ENCODE results near the gene TOMT. TPM values are rescaled to one million over a fixed set of nuclear protein-coding genes. Genes with fewer than 3 reads are reported as not detected.
"Not testable (repeated sequence)": the region's sequence is repeated elsewhere in the genome, so short reads cannot be mapped to it uniquely, and the experiment has no call there.

TOMT gene
- total RNA-seq, 1 donor from 2014 or later, result not detected

DNA sequence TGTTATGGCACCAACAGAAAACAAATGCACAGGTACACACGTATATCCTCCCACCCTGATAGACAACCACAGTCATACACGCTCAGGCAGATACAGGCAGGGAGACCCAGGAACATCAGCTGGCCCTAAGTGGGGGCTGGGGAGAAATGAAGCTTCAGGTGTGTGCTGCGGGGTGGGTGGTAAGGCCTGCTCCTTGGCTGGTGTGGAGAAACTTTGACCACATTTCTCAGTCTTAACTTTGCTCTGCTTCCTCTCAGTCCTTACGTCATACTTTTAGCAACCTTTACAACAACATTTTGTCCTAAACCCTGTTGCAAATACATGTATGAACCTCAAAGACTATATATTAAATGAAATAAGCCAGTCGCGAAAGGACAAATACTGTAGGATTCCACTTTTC, 13.5 kb downstream of the TOMT start:
- peaks cover 1% of the 10 kb centered on the region for H3K4me1 Mint-ChIP-seq (ENCODE audit: low read depth)
- H3K27me3 Mint-ChIP-seq (ENCODE audit: low read depth), result peaks cover 2% of the 10 kb centered on the region
- intact Hi-C loops (cut with micrococcal nuclease), result no loop called here

DNA sequence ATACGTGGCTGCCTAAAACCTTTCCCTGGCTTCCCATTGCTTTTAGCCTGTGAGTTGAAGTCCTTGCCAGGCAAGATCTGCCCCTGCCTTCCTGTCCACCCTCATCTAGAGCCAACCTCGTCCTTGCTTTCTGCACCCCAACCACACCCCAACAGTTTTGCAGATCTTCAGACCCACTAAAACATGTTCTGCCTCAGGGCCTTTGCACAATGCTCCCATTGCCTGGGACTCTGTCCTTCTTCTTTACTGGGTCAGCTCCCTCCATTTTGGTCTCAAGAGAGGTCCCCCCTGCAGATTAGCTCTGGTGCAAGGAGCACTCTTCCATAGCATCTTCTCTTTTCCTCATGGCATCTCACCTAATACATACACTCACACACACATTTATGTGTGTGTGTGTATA, 15.2 kb downstream of the TOMT start:
- Mint-ChIP-seq H3K9me3 (no peaks in the 10 kb centered on the region), H3K4me3 (ENCODE audit: low read depth) (no peak overlapping the region), H3K27me3 (ENCODE audit: low read depth) (peaks cover 2% of the 10 kb centered on the region), H3K27ac (no peak overlapping the region), H3K36me3 (ENCODE audit: low read depth) (peaks cover 2% of the 10 kb centered on the region), H3K4me1 (ENCODE audit: low read depth) (peaks cover 1% of the 10 kb centered on the region)
- no peak for DNase-seq (ENCODE audit: low spot score)
- intact Hi-C loops (cut with micrococcal nuclease), result no loop called here

More for the DNA sequence above, 13.5 kb downstream of the TOMT start:
- Mint-ChIP-seq H3K9me3 (no peaks in the 10 kb centered on the region), H3K4me3 (ENCODE audit: low read depth) (no peak overlapping the region), H3K36me3 (ENCODE audit: low read depth) (peaks cover under 1% of the 10 kb centered on the region), H3K27ac (no peak overlapping the region)
- no peak for DNase-seq (ENCODE audit: low spot score)

DNA sequence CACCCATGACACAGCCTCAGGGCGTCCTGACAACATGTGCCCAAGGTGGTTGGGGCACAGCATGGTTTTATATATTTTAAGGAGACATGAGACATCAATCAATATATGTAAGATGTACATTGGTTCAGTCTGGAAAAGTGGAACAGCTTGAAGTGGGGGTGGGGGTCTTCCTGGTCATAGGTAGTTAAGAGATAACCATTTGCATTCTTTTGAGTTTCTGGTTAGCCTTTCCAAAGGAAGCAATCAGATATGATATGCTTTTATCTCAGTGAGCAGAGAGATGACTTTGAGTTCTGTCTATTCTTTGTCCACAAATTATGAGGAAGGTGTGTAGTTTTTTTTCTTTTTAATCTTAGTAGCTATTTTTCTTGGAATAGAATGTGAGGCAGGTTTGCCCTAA, 16.9 kb downstream of the TOMT start:
- no peak for DNase-seq (ENCODE audit: low spot score)
- Mint-ChIP-seq H3K27me3 (ENCODE audit: low read depth) (peaks cover 2% of the 10 kb centered on the region), H3K27ac (no peak overlapping the region), H3K9me3 (peaks cover 3% of the 10 kb centered on the region), H3K4me3 (ENCODE audit: low read depth) (no peak overlapping the region), H3K36me3 (ENCODE audit: low read depth) (peaks cover 2% of the 10 kb centered on the region), H3K4me1 (ENCODE audit: low read depth) (peaks cover 1% of the 10 kb centered on the region)
- intact Hi-C loops (cut with micrococcal nuclease), result no loop called here

DNA sequence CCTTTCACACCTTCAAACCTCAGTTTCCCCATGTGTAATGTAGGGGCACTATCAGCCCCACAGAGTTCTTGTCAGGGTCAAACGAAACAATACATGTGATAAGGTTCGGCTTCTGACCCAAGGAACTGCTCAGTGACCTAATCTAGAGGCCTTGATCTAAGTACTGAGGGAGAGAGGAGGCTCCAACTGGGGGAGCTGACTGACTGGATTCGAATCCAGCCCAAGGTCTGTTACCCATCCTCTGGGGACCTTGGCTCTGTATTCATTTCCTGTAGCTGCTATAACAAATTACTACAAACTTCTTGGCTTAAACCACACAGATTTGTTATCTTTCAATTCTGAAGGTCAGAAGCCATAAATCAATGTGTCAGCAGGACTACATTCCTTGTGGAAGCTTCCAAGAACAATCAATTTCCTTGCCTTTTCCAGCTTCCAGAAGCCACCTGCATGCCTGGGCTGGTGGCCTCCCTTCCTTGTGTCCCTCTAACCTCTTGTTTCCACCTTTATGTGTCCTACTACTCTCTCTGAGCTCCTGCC, 17.5 kb downstream of the TOMT start:
- peaks cover 2% of the 10 kb centered on the region for H3K27me3 Mint-ChIP-seq (ENCODE audit: low read depth)
- H3K36me3 Mint-ChIP-seq (ENCODE audit: low read depth), result peaks cover 2% of the 10 kb centered on the region
- H3K4me1 Mint-ChIP-seq (ENCODE audit: low read depth), result peaks cover 1% of the 10 kb centered on the region
- H3K4me3 Mint-ChIP-seq (ENCODE audit: low read depth), result no peak overlapping the region
- DNase-seq (ENCODE audit: low spot score), result no peak
- no peak overlapping the region for H3K27ac Mint-ChIP-seq
- intact Hi-C loops (cut with micrococcal nuclease), result no loop called here
- H3K9me3 Mint-ChIP-seq, result peaks cover 7% of the 10 kb centered on the region

DNA sequence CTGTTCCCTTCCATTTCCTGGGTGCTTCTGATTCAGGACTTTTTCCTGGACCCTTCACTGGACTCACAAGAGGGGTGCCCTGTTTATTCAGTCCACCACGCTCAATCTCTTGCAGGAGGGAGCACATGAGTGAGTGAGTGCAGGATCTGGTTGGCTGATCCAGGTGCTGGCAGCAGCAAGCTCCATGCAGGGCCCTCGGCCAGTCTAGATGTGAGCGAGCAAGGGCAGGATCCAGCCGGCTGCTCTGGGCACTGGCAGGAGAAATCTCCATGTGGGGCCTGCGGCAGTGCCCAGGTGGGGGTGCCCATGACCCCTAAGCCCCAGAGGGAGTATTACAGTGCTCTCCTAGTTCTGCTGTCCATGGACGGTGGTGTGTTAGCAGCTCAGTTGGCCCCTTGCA, 18.3 kb downstream of the TOMT start:
- no peak overlapping the region for H3K27ac Mint-ChIP-seq
- H3K4me1 Mint-ChIP-seq (ENCODE audit: low read depth), result peaks cover 1% of the 10 kb centered on the region
- peaks cover 15% of the 10 kb centered on the region for H3K9me3 Mint-ChIP-seq
- no peak overlapping the region for H3K4me3 Mint-ChIP-seq (ENCODE audit: low read depth)
- no peak for DNase-seq (ENCODE audit: low spot score)
- peaks cover 6% of the 10 kb centered on the region for H3K27me3 Mint-ChIP-seq (ENCODE audit: low read depth)
- intact Hi-C loops (cut with micrococcal nuclease), result no loop called here
- peaks cover 8% of the 10 kb centered on the region for H3K36me3 Mint-ChIP-seq (ENCODE audit: low read depth)

DNA sequence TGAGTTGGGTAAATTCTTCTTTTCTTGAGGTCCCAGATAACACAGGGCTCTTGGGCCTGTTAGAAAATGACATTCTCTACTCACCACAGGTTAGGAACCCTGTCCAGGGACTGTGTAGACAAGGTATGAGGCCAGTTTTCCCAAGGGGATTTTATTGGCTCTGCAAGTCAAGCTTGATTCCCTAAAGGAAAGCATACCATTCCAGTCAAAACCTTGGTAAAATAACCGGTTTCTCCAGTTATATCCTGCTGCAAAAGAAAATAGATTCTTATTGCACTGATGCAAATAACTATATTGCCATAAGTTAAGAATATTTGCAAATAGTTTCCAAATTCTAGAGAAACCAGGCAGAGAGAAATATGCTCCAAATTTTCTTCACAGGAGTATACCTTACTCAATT, 20.2 kb downstream of the TOMT start:
- H3K27ac Mint-ChIP-seq, result no peak overlapping the region
- H3K36me3 Mint-ChIP-seq (ENCODE audit: low read depth), result peaks cover 11% of the 10 kb centered on the region
- H3K9me3 Mint-ChIP-seq, result peaks cover 20% of the 10 kb centered on the region
- DNase-seq (ENCODE audit: low spot score), result no peak
- intact Hi-C loops (cut with micrococcal nuclease), result no loop called here
- peaks cover 12% of the 10 kb centered on the region for H3K27me3 Mint-ChIP-seq (ENCODE audit: low read depth)
- peaks cover 1% of the 10 kb centered on the region for H3K4me1 Mint-ChIP-seq (ENCODE audit: low read depth)
- no peak overlapping the region for H3K4me3 Mint-ChIP-seq (ENCODE audit: low read depth)

DNA sequence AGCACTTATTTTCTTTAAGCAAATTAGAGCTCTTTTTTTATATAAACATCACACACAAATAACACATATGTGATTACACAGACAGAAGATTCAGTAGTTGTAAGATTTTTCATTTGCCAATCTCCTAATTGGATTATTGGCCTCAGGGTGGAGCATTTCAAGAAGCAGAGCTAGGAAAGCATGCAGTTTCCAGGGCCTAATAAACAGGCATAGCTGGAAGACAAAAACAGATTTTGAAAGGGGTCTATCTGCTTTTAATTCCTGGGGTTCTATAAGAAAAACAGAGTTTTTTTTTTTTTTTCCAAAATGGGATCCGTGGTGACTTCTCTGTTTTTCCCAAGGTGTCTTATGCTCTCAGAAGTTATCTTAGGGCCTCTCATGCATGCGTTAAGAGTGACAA, 22.2 kb downstream of the TOMT start:
- H3K27ac Mint-ChIP-seq, result no peak overlapping the region
- H3K4me3 Mint-ChIP-seq (ENCODE audit: low read depth), result no peak overlapping the region
- H3K27me3 Mint-ChIP-seq (ENCODE audit: low read depth), result peaks cover 20% of the 10 kb centered on the region
- peaks cover 11% of the 10 kb centered on the region for H3K36me3 Mint-ChIP-seq (ENCODE audit: low read depth)
- H3K4me1 Mint-ChIP-seq (ENCODE audit: low read depth), result peaks cover 1% of the 10 kb centered on the region
- H3K9me3 Mint-ChIP-seq, result peaks cover 20% of the 10 kb centered on the region
- no peak for DNase-seq (ENCODE audit: low spot score)
- intact Hi-C loops (cut with micrococcal nuclease), result no loop called here

DNA sequence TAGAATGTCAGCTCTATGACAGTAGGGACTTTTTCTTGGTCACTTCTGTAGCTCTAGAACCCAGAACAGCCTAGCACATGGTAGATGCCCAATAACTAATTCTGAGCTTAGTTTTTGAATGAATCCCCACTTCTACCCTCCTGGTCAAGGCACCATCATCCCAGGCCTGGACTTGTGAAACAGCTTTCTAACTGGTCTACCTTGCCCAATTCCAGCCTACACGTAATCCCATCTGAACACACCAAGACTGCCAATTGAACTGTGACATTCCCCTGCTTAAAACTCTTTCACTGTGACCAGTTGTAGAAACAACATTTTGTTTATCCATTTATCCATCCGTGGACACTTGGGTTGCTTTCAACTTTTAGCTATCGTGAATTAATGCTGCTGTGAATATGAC, 23.7 kb downstream of the TOMT start:
- intact Hi-C loops (cut with micrococcal nuclease), result no loop called here
- H3K4me1 Mint-ChIP-seq (ENCODE audit: low read depth), result no peaks in the 10 kb centered on the region
- no peak overlapping the region for H3K27ac Mint-ChIP-seq
- peaks cover 20% of the 10 kb centered on the region for H3K9me3 Mint-ChIP-seq
- peaks cover 25% of the 10 kb centered on the region for H3K27me3 Mint-ChIP-seq (ENCODE audit: low read depth)
- no peak overlapping the region for H3K4me3 Mint-ChIP-seq (ENCODE audit: low read depth)
- no peak for DNase-seq (ENCODE audit: low spot score)
- peaks cover 9% of the 10 kb centered on the region for H3K36me3 Mint-ChIP-seq (ENCODE audit: low read depth)

DNA sequence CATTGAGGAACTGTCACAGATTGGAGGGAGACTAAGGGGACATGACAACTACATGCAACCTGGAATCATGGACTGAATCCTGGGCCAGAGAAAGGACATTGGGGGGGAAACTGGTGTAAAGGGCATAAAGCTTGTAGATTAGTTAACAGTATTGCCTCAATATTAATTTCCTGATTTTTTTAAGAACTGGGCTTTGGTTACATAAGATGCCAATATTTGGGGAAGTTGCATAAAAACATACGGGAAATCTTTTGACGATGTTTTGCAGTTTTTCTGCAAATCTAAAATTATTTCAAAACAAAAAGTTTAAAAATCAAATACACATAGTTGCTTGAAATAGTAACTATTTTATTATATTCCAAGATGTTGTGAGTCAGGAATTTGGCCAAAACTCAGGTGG, 26.9 kb downstream of the TOMT start:
- Mint-ChIP-seq H3K4me3 (ENCODE audit: low read depth) (no peak overlapping the region), H3K36me3 (ENCODE audit: low read depth) (peaks cover 17% of the 10 kb centered on the region), H3K4me1 (ENCODE audit: low read depth) (peaks cover 8% of the 10 kb centered on the region), H3K27me3 (ENCODE audit: low read depth) (peaks cover 25% of the 10 kb centered on the region), H3K9me3 (peaks cover 29% of the 10 kb centered on the region), H3K27ac (no peak overlapping the region)
- no peak for DNase-seq (ENCODE audit: low spot score)
- intact Hi-C loops (cut with micrococcal nuclease), result no loop called here

DNA sequence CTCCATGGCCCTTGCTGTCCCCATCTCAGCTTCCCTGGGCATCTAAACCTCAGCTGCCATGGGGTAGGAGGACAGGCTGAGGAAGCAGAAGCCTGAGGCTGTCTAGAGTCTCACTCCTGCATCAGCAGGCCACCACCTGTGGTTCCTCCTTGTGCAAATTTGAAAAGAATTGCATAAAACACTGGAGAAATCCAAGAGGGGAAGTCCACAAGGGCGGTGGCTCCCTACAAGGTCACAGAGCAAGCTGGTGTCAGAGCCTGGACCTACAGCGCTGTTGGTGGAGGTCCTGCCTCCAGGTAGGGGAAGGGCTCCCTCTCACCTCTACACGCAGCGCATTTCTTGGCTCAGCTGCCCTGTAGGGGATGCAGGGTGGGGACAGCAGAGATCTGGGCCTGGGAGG, 29.7 kb downstream of the TOMT start, which contains the start of gene FOLR3:
Gene FOLR3, plus strand, starts transcription at position 253 of the 400 bp plus-strand sequence. CDS start 228 bp downstream, outside the sequence.
- Mint-ChIP-seq H3K27ac (peak within 1 kb of the TSS; percentile 81), H3K27me3 (ENCODE audit: low read depth) (peaks cover 15% of the 10 kb centered on the region), H3K4me1 (ENCODE audit: low read depth) (peaks cover 13% of the 10 kb centered on the region), H3K36me3 (ENCODE audit: low read depth) (peaks cover 10% of the 10 kb centered on the region), H3K9me3 (peaks cover 15% of the 10 kb centered on the region)
- DNase-seq (ENCODE audit: low spot score); intact Hi-C loops (cut with micrococcal nuclease); H3K4me3 Mint-ChIP-seq (ENCODE audit: low read depth): not testable (repeated sequence)

DNA sequence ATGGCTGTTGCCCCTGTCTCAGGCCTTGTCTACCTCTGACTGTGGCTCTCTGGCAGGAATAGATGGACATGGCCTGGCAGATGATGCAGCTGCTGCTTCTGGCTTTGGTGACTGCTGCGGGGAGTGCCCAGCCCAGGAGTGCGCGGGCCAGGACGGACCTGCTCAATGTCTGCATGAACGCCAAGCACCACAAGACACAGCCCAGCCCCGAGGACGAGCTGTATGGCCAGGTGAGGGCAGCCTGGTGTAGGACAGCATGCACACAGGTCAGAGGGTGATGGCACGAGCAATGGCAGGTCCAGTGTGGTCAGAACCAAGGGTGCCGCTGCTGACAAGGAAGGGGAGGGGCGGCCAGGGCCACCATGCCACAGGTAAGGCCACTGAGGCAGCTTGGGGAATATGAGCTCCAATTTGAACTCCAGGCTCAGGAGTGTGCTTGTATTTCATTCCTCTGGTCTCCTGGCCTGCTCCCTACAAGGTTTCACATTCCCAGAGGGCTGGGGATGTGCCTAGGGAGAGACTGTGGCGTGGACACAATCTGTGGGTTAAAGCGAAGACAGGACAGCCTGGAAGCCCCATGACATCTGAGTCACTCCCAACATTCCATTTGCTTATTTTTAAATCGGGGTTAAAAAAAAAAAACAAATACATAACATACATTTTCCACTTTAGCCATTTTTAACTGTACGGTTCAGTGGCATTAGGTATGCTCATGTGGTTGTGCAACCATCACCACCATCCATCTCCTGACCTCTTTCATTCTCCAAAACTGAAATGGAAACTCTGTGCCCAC, 30.4 kb downstream of the TOMT start:
- no peak for DNase-seq (ENCODE audit: low spot score)
- Mint-ChIP-seq H3K4me1 (ENCODE audit: low read depth) (peaks cover 19% of the 10 kb centered on the region), H3K4me3 (ENCODE audit: low read depth) (no peak overlapping the region), H3K27ac (peak overlapping the region; percentile 81), H3K27me3 (ENCODE audit: low read depth) (peaks cover 15% of the 10 kb centered on the region), H3K9me3 (peaks cover 15% of the 10 kb centered on the region), H3K36me3 (ENCODE audit: low read depth) (peaks cover 10% of the 10 kb centered on the region)
- intact Hi-C loops (cut with micrococcal nuclease), result no loop called here

DNA sequence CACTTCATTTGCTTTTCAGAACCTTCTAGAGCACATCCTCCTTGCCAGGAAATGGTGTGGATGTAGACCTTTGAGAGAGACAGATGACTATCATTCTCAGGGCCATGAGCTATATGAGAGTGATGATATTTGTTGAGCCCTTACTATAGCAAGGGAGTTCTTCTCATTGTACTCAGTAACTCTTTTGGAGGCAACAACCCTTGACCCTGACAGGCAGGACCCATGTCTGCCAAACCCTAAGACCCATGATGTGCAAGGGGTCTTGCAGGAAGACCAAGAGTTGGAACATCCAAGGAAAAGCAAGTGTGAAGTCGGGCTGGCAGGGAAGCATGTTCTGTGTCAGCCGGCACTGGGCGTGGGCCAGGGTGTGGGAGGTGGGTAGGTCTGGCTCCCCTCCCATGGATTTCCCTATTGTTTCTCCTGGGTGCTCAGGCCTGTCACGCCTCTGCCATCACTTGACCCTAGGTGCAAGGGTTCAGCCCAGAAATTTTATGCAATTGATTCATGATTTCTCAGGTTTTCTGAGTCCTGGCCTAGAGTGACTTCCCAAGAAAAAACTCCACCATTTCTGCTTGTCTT, 31.0 kb downstream of the TOMT start:
- Mint-ChIP-seq H3K4me1 (ENCODE audit: low read depth) (peaks cover 26% of the 10 kb centered on the region), H3K27ac (peak overlapping the region; percentile 81), H3K9me3 (peaks cover 15% of the 10 kb centered on the region), H3K27me3 (ENCODE audit: low read depth) (peaks cover 12% of the 10 kb centered on the region), H3K4me3 (ENCODE audit: low read depth) (no peak overlapping the region), H3K36me3 (ENCODE audit: low read depth) (peaks cover 10% of the 10 kb centered on the region)
- no peak for DNase-seq (ENCODE audit: low spot score)
- intact Hi-C loops (cut with micrococcal nuclease), result no loop called here

DNA sequence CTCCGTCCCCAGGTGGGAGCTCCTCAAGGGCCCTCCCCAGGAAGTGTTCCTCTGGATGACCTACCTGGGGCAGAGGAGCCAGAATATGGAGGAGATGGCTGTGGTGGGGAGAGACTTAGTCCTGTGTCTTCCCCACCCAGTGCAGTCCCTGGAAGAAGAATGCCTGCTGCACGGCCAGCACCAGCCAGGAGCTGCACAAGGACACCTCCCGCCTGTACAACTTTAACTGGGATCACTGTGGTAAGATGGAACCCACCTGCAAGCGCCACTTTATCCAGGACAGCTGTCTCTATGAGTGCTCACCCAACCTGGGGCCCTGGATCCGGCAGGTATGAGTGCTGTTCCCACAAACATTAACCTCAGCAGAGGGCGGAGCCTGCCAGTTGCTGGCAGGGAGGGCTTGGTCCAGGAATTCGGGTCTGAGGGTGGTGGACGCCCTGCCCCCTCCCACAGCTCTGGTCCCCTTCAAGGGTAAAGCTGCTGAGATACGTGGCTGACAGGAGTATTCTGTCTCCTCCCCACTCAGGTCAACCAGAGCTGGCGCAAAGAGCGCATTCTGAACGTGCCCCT, 33.2 kb downstream of the TOMT start:
- H3K27me3 Mint-ChIP-seq (ENCODE audit: low read depth), result no peaks in the 10 kb centered on the region
- peaks cover 15% of the 10 kb centered on the region for H3K9me3 Mint-ChIP-seq
- no peak overlapping the region for H3K27ac Mint-ChIP-seq
- no peak overlapping the region for H3K4me3 Mint-ChIP-seq (ENCODE audit: low read depth)
- no peak for DNase-seq (ENCODE audit: low spot score)
- intact Hi-C loops (cut with micrococcal nuclease), result no loop called here
- H3K36me3 Mint-ChIP-seq (ENCODE audit: low read depth), result peaks cover 10% of the 10 kb centered on the region
- peaks cover 36% of the 10 kb centered on the region for H3K4me1 Mint-ChIP-seq (ENCODE audit: low read depth)
